HG02943 (cell line): ENCODE data around the gene SLC1A3.
A peak's percentile ranks its signal among the peaks of the same experiment; 100 is the strongest.

Source experiments
- ATAC-seq: cut with Tn5 transposase; IDR thresholded peaks from one replicate; pipeline ENCODE4 v1.9.1; 2021; ENCODE audit warnings: mild to moderate bottlenecking, low read depth, moderate library complexity; ENCODE audit not compliant: unreplicated experiment

SLC1A3 gene

GRCh38 chr5:36708996-36709395, 102.6 kb downstream of the SLC1A3 start:
- no peak for ATAC-seq

- ATAC-seq: no peak
Observed at GRCh38 chr5:36710039-36710438, 103.6 kb downstream of the SLC1A3 start.

- no peak for ATAC-seq
Observed at GRCh38 chr5:36712706-36713105, 106.3 kb downstream of the SLC1A3 start.

- ATAC-seq: no peak
Observed at GRCh38 chr5:36713541-36713940, 107.1 kb downstream of the SLC1A3 start.

GRCh38 chr5:36717131-36717695, 110.8 kb downstream of the SLC1A3 start:
- ATAC-seq: no peak

GRCh38 chr5:36719282-36719681, 112.9 kb downstream of the SLC1A3 start:
- ATAC-seq: no peak

- no peak for ATAC-seq
Observed at GRCh38 chr5:36720688-36721087, 114.3 kb downstream of the SLC1A3 start.

GRCh38 chr5:36721664-36722235, 115.3 kb downstream of the SLC1A3 start:
- ATAC-seq: no peak

GRCh38 chr5:36722900-36723299, 116.5 kb downstream of the SLC1A3 start:
- ATAC-seq: no peak

GRCh38 chr5:36723912-36724311, 117.5 kb downstream of the SLC1A3 start:
- ATAC-seq: peak; percentile 45

- ATAC-seq: peak; percentile 70
Observed at GRCh38 chr5:36724467-36725332, 118.3 kb downstream of the SLC1A3 start.

- no peak for ATAC-seq
Observed at GRCh38 chr5:36726317-36726716, 119.9 kb downstream of the SLC1A3 start.

- no peak for ATAC-seq
Observed at GRCh38 chr5:36726767-36727166, 120.4 kb downstream of the SLC1A3 start.

- no peak for ATAC-seq
Observed at GRCh38 chr5:36728697-36729543, 122.5 kb downstream of the SLC1A3 start.

- ATAC-seq: no peak
Observed at GRCh38 chr5:36730537-36731216, 124.3 kb downstream of the SLC1A3 start.

- ATAC-seq: no peak
Observed at GRCh38 chr5:36733183-36733582, 126.8 kb downstream of the SLC1A3 start.

- no peak for ATAC-seq
Observed at GRCh38 chr5:36734422-36734821, 128.0 kb downstream of the SLC1A3 start.

- no peak for ATAC-seq
Observed at GRCh38 chr5:36735891-36736290, 129.5 kb downstream of the SLC1A3 start.
